ENCODE measurements around the gene CDH23.

DNA sequence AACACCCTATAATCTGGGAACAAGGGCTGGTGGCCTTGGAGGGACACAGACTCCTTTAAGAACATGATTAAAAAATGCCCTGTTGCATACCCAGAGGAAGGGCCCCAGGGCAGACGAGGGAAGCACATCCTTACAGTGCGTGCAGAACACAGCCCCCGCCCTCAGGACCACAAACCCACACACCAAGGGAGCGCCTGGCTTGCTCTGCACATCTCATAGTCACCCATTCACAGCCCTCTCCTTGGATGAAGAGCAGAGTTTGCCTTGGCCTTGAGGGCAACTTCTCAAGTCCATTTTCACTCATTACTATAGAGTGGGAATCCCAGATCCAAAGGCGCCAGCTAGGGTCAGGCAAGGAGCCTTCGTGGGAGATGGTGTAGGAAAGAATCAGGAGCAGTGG is 382.9 kb downstream of the CDH23 start:
- TF ChIP-seq POLR2A (IDR thresholded peaks at IDR 0.05; ENCODE audit: low read length) (no peak), GATA1 (IDR thresholded peaks at IDR 0.05; ENCODE audit: low read depth, low read length) (no peak)

Measured in erythroblast (primary cell).